GM21619 (cell line): ENCODE measurements around the gene POTEG.
"Not testable (repeated sequence)": the region's sequence is repeated elsewhere in the genome, so short reads cannot be mapped to it uniquely, and the experiment has no call there.

Source experiments
- ATAC-seq: cut with Tn5 transposase; IDR thresholded peaks from one replicate; pipeline ENCODE4 v1.9.1; 2021; ENCODE audit not compliant: unreplicated experiment

POTEG gene

DNA sequence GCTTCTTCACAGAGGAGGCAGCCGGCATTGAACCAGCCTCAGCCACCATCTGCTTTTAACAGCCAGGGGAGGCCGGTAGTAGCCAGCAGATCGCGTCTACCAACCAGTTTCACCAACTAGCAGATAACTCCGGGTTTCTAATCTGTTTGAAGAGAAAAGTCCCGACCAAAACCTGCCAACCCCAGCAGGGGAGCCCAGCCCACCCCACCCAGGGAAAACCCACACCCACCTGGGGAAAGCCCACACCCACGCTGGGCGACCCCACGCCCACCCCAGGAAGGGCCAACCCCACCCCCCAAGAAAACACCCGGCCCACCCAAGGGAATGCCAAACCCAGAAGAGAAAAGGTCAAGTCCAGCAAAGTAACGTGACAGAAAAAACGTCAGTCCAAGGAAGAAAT lies at the start of gene POTEG:
TSS of gene POTEG (minus strand) at position 101 of the 400 bp plus-strand sequence. CDS start at position 49, 52 bp downstream.
- ATAC-seq, result not testable (repeated sequence)

DNA sequence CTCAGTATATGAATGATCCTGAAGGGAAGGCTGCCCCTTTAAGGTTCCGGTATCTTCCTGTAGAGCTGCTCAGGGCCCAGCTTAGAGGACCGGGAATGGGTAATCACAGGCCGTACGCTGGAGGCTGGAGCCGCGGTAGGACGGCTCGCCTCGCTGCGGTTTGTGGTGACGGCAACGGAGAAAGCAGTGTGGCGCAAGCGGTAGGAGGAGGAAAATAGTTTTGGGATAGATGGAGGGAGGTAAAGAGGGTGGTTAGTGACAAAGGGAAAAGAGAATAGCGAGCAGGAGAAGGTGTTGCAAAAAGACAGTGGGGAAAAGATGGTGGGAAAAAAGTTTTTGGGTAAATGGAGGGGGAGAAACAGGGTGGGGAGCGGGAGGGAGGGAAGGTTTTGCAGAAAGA lies 48.0 kb upstream of the POTEG start:
- ATAC-seq, result not testable (repeated sequence)

DNA sequence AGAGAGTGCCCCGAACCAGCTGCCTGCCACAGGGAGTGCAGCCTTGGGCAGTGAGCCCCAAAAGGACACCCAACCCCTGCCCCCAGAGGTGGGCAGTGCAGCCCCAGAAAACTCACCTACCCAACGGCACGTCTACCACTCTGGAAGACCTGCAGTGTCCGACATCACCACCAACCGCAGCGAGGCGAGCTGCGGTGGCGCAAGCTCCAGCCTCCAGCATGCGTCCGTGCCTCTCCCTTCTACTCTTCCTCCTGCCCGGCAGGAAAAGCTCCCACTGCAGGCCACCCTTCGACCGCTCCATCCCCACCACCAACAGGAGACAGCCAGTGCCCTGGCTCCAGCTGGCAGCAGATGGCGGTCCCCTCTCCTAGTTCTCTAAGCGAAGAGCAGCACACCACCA lies 47.3 kb upstream of the POTEG start:
- not testable (repeated sequence) for ATAC-seq

DNA sequence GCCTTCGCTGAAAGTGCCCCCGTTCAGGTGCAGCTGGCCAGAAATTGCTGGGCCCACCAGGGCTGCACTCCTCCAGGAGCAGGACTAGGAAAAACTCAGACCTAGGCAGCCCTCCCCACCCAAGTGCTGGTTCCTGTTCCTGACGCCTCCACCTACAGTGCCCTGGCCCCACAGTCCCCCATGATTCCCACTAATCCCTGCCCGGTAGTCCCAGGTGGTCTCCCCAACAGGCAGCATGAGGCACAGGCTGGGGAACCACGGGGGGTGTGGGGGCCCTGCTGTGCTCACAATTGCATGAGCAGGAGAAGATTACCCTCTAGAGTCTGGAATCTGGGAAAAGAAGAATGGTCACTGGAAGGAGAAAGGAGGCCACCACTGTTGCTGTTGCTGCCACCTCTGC lies 46.4 kb upstream of the POTEG start:
- not testable (repeated sequence) for ATAC-seq

DNA sequence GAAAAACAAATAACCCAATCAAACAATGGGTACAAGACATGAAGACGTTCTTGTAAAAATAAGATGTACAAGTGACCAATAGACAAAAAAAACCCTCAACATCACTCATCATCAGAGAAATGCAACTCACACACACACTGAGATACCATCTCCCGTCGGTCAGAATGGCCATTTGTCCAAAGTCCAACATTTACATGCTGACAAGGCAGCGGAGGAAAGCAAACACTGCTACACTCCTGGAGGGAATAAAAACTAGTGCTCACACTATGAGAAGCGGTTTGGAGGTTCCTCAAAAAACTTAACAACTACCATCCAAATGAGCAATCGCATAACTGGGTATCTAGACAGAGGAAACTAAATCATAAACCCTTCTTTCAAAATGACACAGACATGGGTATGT lies 11.6 kb upstream of the POTEG start:
- ATAC-seq, result not testable (repeated sequence)

DNA sequence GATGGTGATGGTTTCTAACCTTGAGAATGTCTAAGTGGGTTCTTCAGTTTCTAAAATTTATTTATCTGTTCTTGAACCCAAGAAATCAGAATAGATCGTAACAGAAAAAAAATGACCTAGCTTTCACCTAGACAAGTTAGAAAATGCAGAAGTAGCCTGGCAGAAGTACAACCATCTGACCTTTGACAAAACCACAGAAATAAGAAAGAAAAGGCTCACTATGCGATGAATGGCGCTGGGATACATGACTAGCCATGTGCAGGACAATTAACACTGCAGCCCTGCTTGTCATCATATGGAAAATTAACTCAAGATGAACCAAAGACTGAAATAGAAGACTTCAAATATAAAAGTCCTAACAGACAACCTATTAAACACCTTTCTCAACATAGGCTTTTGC lies 5.7 kb upstream of the POTEG start:
- ATAC-seq, result not testable (repeated sequence)

DNA sequence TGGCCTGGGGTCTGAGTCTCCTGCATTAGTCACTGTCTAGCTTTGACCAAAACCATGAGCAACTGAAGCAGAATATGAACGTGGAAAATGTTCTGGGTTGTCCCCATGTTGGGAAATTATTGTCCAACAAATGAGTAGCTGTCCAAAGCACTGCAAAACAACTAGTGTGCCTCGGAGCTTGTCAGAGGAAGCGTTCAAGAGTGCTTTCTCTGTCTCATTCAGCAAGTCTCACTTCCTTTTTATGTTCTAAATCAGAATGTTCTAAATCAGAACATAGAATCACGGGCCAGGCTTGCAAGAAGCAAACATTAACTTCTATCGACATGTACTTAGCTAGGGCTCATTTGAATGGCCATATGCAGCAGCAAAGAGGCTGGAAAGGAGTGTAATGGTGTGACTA lies 5.1 kb upstream of the POTEG start:
- peak; percentile 69 for ATAC-seq

DNA sequence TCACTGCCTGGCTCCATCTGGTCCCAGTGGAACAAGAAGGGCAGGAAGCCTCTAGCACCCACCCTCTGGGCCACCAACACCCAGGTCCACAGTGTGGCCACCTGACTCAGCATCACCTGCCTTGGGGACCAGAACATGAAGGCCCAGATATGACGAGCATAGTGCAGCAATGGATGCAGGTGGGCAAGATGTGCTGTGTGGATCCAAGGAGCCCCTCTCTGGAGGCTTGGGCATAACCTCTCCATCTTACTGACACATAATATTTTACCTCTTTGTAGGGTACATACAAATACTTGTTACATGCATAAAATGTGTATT lies 2.9 kb upstream of the POTEG start:
- not testable (repeated sequence) for ATAC-seq

DNA sequence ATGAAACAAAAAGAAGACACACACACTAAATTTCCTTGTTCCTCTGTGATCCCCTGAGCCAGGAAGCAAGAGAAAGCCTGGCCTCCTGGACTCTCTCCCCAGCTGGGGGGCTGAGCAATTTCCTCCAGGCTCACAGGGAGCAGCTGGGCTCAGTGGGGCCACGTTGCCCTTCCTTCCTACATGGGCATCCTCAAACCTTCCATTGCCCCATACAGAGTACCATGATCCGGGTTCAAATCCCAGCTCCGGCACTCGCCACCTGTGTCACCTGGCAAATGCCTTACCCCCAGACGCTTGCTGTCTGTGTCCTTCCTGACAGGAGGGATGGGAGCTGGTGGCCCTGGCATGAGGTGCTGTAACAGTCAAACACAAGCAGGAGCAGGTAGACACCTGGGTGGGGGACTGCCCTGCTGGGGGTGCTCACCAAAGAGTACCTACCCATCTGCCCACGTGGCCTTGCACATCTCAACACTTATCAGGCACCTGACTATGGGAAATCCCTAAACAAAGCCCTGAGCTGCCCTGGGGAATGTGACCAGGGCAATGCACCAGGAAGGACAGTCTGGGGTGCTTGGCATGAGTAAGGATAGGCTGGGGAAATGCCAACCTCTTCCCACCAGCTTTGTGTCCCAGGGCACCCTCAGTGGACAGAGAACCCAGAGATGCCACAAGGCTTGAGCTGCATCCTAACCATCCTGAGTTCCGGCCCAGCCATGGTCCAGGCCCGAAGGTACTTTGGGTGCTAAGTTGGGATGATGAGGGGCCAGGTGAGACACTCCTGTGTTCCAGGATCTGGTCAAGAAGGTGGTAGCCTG lies 2.4 kb upstream of the POTEG start:
- ATAC-seq, result not testable (repeated sequence)

DNA sequence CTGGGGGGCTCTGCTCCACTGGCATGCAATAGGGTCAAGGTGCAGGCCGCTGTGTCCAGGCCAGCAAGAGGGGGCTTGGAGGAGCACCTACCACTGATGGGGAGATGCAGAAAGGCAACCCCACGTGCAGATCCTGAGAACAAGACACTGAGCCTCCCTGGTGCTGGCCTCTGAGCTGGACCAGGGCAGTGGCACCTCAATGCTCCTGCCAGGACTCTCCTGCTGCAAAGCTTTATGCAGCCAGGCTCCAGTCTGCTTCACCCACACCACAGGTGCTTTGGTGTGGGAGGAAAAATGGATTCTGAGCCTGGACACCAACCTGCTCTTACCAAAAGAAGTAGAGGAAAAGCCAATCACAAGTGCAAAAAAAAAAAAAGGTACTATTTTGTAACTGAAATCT lies 1.7 kb upstream of the POTEG start:
- ATAC-seq, result not testable (repeated sequence)

DNA sequence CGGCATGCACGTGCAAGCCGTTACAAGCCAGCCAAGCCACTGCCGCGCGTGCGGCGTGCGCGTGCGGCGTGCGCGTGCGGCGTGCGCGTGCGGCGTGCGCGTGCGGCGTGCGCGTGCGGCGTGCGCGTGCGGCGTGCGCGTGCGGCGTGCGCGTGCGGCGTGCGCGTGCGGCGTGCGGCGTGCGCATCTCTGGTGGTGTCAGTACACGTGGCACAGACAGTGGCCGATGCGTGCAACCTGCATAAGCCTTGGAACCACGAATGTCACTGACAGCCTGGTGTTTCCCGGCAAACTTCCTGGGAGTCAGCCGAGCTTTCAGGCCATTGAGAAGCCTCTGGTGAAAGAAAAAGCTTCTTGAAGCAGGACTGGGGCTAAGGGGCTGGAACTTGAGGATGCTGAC lies 750 bp upstream of the POTEG start:
- ATAC-seq, result not testable (repeated sequence)

DNA sequence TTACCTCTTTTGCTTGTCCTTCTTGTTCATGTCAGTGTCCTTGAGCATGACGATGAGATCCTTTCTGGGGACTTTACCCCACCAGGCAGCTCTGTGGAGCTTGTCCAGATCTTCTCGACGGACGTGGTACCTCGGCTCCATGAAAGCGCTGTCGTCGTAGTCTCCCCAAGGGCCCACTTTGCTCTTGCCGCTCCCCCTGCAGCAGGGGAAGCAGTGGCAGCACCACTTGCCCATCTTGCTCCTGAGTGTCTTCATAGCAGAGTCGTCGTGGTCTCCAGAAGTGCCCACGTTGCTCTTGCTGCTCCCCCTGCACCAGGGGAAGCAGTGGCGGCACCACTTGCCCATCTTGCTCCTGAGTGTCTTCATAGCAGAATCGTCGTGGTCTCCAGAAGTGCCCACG lies 376 bp downstream of the POTEG start:
- ATAC-seq, result not testable (repeated sequence)

DNA sequence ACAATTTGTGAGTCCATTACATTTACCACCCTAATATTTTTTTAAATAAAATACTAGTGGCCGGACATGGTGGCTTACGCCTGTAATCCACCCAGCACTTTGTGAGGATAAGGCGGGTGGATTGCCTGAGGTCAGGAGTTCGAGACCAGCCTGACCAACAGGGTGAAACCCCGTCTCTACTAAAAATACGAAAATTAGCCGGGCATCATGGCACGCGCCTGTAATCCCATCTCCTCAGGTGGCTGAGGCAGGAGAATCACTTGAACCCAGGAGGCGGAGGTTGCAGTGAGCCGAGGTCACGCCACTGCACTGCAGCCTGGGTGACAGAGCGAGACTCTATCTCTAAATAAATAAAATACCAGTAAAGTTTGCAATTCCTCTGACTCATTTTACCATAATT lies 25.6 kb downstream of the POTEG start:
- ATAC-seq, result not testable (repeated sequence)

DNA sequence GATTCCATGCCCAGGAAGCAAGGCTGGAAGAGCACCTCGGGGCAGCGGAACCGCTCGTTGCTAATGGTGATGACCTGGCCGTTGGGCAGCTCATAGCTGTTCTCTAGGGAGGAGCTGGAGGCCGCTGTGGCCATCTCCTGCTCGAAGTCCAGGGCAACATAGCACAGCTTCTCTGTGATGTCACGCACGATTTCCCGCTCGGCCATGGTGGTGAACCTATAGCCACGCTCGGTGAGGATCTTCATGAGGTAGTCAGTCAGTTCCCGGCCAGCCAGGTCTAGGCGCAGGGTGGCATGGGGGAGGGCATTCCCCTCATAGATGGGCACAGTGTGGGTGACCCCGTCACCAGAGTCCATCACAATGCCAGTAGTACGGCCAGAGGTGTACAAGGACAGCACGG lies 32.0 kb downstream of the POTEG start:
- not testable (repeated sequence) for ATAC-seq

DNA sequence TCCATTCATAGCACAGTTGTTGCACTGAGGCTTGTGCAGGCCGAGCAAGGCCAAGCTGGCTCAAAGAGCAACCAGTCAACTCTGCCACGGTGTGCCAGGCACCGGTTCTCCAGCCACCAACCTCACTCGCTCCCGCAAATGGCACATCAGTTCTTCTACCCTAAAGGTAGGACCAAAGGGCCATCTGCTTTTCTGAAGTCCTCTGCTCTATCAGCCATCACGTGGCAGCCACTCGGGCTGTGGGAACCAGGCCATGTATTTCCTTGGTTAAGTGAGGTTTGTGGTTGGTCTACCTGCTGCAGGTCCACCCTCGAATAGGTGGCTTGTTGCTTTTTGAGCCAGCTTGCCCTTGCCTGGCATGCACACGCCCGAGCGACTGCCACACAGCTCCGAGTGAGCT lies 39.4 kb downstream of the POTEG start:
- not testable (repeated sequence) for ATAC-seq

DNA sequence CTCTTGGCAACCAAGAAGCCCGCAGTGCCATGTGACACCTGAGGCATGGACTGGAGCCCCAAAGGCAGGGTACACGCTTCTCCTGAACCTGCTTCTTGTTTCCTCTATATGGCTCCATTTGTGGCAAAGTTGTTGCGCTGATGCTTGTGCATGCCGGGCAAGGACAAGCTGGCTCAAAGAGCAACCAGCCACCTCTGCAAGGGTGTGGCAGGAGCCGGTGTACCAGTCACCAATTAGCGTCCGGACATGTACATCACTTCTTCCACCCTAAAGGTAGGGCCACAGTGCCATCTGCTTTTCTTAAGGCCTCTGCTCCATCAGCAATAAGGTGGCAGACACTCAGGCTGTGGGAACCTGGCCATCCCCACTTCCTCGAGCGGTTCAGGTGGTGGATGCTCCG lies 43.9 kb downstream of the POTEG start:
- not testable (repeated sequence) for ATAC-seq

DNA sequence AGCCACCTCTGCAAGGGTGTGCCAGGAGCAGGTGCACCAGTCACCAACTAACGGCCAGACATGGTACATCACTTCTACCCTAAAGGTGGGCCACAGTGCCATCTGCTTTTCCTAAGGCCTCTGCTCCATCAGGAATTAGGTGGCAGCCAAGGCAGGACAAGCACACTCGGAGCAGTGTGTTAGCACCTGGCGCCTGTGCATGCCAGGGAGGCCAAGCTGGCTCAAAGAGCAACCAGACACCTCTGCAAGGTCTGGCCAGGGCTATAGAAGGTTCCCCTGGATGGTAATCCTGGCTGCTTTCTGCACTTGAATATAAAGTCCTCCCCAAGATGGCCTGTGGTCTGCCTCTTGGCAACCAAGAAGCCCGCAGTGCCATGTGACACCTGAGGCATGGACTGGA lies 45.4 kb downstream of the POTEG start:
- ATAC-seq, result not testable (repeated sequence)

DNA sequence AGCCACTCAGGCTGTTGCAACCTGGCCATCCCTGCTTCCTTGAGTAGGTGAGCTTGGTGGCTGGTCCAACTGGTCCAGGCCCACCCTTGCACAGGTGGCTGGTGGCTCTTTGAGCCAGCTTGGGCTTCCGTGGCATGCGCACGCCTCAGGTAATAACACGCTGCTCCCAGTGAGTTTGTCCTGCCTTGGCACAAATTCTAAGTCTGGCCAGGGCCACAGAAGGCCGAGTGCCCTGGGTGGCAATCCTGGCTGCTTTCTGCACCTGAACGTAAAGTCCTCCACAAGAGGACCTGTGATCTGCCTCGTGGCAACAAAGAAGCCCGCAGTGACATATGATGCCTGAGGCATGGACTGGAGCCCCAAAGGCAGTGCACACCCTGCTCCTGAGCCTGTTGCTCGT lies 47.1 kb downstream of the POTEG start:
- ATAC-seq, result not testable (repeated sequence)

DNA sequence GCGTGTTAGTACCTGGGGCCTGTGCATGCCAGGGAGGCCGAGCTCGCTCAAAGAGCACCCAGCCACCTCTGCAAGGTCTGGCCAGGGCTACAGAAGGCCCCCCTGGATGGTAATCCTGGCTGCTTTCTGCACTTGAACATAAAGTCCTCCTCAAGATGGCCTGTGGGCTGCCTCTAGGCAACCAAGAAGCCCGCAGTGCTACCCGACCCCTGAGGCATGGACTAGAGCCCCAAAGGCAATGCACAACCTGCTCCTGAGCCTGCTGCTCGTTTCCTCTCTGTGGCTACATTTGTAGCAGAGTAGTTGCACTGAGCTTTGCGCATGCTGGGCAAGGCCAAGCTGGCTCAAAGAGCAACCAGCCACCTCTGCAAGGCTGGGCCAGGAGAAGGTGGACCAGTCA lies 47.8 kb downstream of the POTEG start:
- not testable (repeated sequence) for ATAC-seq

DNA sequence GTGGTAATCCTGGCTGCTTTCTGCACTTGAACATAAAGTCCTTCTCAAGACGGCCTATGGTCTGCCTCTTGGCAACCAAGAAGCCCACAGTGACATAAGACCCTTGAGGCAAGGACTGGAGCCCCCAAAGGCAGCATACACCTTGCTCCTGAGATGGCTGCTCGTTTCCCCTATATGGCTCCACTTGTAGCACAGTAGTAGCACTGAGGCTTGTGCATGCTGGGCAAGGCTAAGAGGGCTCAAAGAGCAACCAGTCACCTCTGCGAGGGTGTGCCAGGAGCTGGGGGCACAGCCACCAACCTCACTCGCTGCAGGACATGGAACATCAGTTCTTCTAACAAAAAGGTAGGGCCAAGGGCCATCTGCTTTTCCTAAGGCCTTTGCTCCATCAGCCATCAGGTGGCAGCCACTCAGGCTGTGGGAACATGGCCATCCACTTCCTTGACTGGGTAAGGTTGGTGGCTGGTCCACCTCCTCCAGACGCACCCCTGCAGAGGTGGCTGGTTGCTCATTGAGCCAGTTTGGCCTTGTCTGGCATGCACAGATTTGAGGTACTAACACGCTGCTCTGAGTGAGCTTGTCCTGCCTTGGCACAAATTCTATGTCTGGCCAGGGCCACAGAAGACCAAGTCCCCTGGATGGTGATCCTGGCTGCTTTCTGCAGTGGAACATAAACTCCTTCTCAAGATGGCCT lies 49.9 kb downstream of the POTEG start:
- ATAC-seq, result not testable (repeated sequence)

DNA sequence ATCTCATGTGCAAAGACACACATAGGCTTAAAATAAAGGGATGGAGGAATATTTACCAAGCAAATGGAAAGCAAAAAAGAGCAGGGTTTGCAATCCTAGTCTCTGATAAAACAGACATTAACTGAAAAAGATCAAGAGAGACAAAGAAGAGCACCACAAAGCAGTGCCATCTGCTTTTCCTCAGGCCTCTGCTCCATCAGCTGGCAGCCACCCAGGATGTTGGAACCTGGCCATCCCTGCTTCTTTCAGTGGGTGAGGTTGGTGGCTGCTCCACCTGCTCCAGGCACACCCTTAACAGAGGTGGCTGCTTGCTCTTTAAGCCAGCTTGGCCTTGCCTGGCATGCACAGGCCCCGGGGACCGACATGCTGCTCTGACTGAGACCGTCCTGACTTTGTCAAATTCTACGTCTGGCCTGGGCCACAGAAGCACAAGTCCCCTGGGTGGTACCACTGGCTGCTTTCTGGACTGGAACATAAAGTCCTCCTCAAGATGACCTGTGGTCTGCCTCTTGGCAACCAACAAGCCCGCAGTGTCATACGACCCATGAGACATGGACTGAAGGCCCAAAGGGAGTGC lies 51.0 kb downstream of the POTEG start:
- ATAC-seq, result not testable (repeated sequence)

DNA sequence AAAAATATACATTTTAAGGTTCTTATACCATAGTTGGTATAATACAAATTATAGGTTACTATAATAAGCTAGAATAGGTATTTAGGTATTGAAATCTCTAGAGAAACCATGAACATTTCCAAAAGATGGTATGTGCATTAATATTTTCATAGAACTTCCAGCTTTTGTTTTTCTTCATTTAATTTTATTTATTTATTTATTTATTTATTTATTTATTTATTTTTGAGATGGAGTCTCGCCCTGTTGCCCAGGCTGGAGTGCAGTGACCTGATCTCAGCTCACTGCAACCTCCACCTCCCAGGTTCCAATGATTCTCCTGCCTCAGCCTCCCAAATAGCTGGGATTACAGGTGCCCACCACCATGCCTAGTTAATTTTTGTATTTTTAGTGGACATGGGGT lies 54.0 kb downstream of the POTEG start:
- not testable (repeated sequence) for ATAC-seq
